ENCODE measurements around the gene ATP2C2.

- TF ChIP-seq POLR2AphosphoS5 (IDR thresholded peaks at IDR 0.05; ENCODE audit: borderline replicate concordance, low read depth, low read length) (no peak), EZH2 (IDR thresholded peaks at IDR 0.05) (no peak)
Measured at GRCh38 chr16:84351630-84352029, 16.7 kb upstream of the ATP2C2 start.
